HepG2 (cell line): Measurements from ENCODE around the gene SRGAP3.

Source experiments
- CBX5 ChIP-seq: sonication (generic); formaldehyde crosslinking; IDR thresholded peaks from 2 replicates; pipeline ENCODE4 v1.4.0; 2020; ENCODE audit warnings: missing genetic modification reagents, borderline replicate concordance
- EHMT2 ChIP-seq: fragments of 200-600 bp; sonication (generic); IDR thresholded peaks from 2 replicates; pipeline ENCODE4 v1.7.0; 2017; ENCODE audit warnings: antibody characterized with exemption, low read depth, low read length, borderline replicate concordance
- HNRNPLL ChIP-seq: fragments of 200-400 bp; formaldehyde crosslinking; IDR thresholded peaks from 2 replicates; pipeline ENCODE4 v1.6.1; 2017; ENCODE audit warnings: mild to moderate bottlenecking, low read depth, low read length; ENCODE audit not compliant: poor library complexity, severe bottlenecking
- NR2F1 ChIP-seq, 2 experiments: fragments of 450-650 bp in 1 of 2; formaldehyde crosslinking in 1 of 2; IDR thresholded peaks; 2 replicates each; pipeline versions ENCODE4 v1.5.0 to v1.6.1; 2016 to 2020; ENCODE audit warnings: mild to moderate bottlenecking in 1 of 2, missing compliant biosample characterization in 1 of 2, missing genetic modification reagents in 1 of 2, moderate library complexity in 1 of 2
- PHF20 ChIP-seq: sonication (generic); formaldehyde crosslinking; IDR thresholded peaks from 2 replicates; pipeline ENCODE4 v1.5.0; 2020; ENCODE audit warnings: mild to moderate bottlenecking, missing genetic modification reagents
- RAD21 ChIP-seq: fragments of 450-650 bp; formaldehyde crosslinking; IDR thresholded peaks from 2 replicates; pipeline ENCODE4 v1.5.0; 2020; ENCODE audit warnings: mild to moderate bottlenecking
- ZFP37 ChIP-seq: sonication (generic); formaldehyde crosslinking; IDR thresholded peaks from 2 replicates; pipeline ENCODE4 v1.4.0; 2020; ENCODE audit warnings: missing genetic modification reagents, borderline replicate concordance
- ZFX ChIP-seq: sonication (generic); formaldehyde crosslinking; IDR thresholded peaks from 2 replicates; pipeline ENCODE4 v1.4.0; 2020; ENCODE audit warnings: mild to moderate bottlenecking, low read depth, missing genetic modification reagents, moderate library complexity
- ZNF558 ChIP-seq: sonication (generic); formaldehyde crosslinking; IDR thresholded peaks from 2 replicates; pipeline ENCODE4 v1.9.0; 2022; ENCODE audit warnings: mild to moderate bottlenecking, missing genetic modification reagents, borderline replicate concordance
- TF ChIP-seq, protein P1 (sequence below): sonication (generic); formaldehyde crosslinking; IDR thresholded peaks from 2 replicates; pipeline ENCODE4 v1.5.0; 2020; ENCODE audit warnings: missing genetic modification reagents

DNA sequence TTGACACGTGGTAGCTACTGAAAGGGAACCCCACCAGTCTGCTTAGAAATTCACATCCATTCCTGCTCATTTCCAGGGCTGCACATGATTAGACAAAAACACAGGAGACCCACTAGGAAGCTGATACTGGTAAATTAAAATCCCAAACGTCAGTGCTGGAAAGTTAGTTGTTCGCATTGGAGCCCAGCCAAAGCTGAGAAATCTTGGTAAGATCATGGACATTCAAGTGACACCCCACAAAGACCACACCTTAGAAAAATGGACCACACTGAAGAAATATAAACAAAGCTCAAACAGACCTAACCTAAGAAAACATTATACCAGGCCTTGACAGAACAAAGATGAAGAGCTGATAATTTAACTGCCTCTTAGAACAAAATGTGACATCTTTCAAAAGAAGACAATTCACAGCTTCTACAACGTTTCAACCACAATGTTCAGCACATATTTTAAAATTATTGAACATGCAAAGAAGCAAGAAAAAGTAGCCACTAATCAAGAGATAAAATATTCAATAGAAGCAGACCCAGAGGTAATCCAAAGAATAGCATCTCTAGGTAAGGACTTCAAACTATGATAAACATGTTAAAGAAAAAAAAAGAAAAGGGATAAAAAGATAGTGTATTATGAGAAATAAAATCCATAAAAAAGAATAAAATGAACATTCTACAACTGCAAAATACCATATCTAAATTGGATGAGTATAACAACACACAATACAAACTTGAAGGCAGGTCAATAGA, 306.5 kb downstream of the SRGAP3 start:
- TF ChIP-seq PHF20 (CRISPR knock-in tag) (no peak), CBX5 (no peak), EHMT2 (no peak), NR2F1 (CRISPR knock-in tag; IDR thresholded peaks at IDR 0.05) (no peak), ZNF558 (CRISPR knock-in tag) (no peak), RAD21 (CRISPR knock-in tag) (no peak), ZFX (CRISPR knock-in tag) (no peak), ZFP37 (CRISPR knock-in tag) (no peak), HNRNPLL (no peak)
- TF ChIP-seq, protein P1, sequence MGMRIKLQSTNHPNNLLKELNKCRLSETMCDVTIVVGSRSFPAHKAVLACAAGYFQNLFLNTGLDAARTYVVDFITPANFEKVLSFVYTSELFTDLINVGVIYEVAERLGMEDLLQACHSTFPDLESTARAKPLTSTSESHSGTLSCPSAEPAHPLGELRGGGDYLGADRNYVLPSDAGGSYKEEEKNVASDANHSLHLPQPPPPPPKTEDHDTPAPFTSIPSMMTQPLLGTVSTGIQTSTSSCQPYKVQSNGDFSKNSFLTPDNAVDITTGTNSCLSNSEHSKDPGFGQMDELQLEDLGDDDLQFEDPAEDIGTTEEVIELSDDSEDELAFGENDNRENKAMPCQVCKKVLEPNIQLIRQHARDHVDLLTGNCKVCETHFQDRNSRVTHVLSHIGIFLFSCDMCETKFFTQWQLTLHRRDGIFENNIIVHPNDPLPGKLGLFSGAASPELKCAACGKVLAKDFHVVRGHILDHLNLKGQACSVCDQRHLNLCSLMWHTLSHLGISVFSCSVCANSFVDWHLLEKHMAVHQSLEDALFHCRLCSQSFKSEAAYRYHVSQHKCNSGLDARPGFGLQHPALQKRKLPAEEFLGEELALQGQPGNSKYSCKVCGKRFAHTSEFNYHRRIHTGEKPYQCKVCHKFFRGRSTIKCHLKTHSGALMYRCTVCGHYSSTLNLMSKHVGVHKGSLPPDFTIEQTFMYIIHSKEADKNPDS (CRISPR knock-in tag): no peak
